ENCODE results near the gene MMP24OS.
"Not testable (repeated sequence)": the region's sequence is repeated elsewhere in the genome, so short reads cannot be mapped to it uniquely, and the experiment has no call there.

Gene MMP24OS

GRCh38 chr20:35315632-35316020, 37.7 kb upstream of the MMP24OS start:
- H4K8ac ChIP-seq (ENCODE audit: low read depth, low read length); H2AK5ac ChIP-seq (ENCODE audit: low read depth, low read length); H3K79me1 ChIP-seq (ENCODE audit: low read depth, low read length); H3K27ac ChIP-seq (replicated peaks; ENCODE audit: low read length); H2BK120ac ChIP-seq (ENCODE audit: low read depth, low read length); H3K23ac ChIP-seq (ENCODE audit: low read depth, low read length, poor library complexity); H3K36me3 ChIP-seq (replicated peaks in 1 of 2; ENCODE audit: control insufficient read depth in 2 of 2, insufficient read depth in 2 of 2, low read length in 2 of 2); H2BK12ac ChIP-seq (ENCODE audit: low read length); DNase-seq (ENCODE audit: low spot score); H3K4me2 ChIP-seq (ENCODE audit: insufficient read depth, low read length, poor library complexity, severe bottlenecking); H4K91ac ChIP-seq (ENCODE audit: low read depth, low read length, poor library complexity); H3K27me3 ChIP-seq (ENCODE audit: control insufficient read depth in 3 of 3, insufficient read depth in 3 of 3, low read depth in 1 of 3, low read length in 3 of 3); H3K9me3 ChIP-seq (replicated peaks in 1 of 2; ENCODE audit: control insufficient read depth in 2 of 2, insufficient read depth in 1 of 2, low read depth in 1 of 2, low read length in 2 of 2); H3K14ac ChIP-seq (ENCODE audit: low read length); H2BK5ac ChIP-seq (ENCODE audit: low read length); H3K18ac ChIP-seq (ENCODE audit: low read length); H2BK15ac ChIP-seq (ENCODE audit: low read length); H3K9ac ChIP-seq (ENCODE audit: low read depth, low read length, poor library complexity); H3K4ac ChIP-seq (ENCODE audit: low read length); H3K4me3 ChIP-seq (ENCODE audit: low read length in 2 of 2): not testable (repeated sequence)
- Histone ChIP-seq H3K4me1 (ENCODE audit: control insufficient read depth in 2 of 2, insufficient read depth in 1 of 2, low read depth in 1 of 2, low read length in 2 of 2) (peaks cover 3 to 14% of the 10 kb centered on the region in 2 donors), H2AFZ (ENCODE audit: low read length) (peak overlapping the region; percentile 22)
- no CpG with 5 or more reads among the region's 7 CpGs for WGBS, 2 donors (ENCODE audit: extremely low coverage in 2 of 2, insufficient read length in 2 of 2, insufficient replicate concordance in 1 of 2)

GRCh38 chr20:35314816-35315631, 37.1 kb upstream of the MMP24OS start:
- Histone ChIP-seq H3K9me3 (replicated peaks in 1 of 2; ENCODE audit: control insufficient read depth in 2 of 2, insufficient read depth in 1 of 2, low read depth in 1 of 2, low read length in 2 of 2) (no peaks in the 10 kb centered on the region), H3K23ac (ENCODE audit: low read depth, low read length, poor library complexity) (no peak overlapping the region), H3K9ac (ENCODE audit: low read depth, low read length, poor library complexity) (no peak overlapping the region), H2AFZ (ENCODE audit: low read length) (peak overlapping the region; percentile 22), H2BK12ac (ENCODE audit: low read length) (no peak overlapping the region), H2BK5ac (ENCODE audit: low read length) (no peak overlapping the region), H3K79me1 (ENCODE audit: low read depth, low read length) (no peaks in the 10 kb centered on the region), H3K4me2 (ENCODE audit: insufficient read depth, low read length, poor library complexity, severe bottlenecking) (no peak overlapping the region), H2BK15ac (ENCODE audit: low read length) (no peak overlapping the region), H3K36me3 (replicated peaks in 1 of 2; ENCODE audit: control insufficient read depth in 2 of 2, insufficient read depth in 2 of 2, low read length in 2 of 2) (peaks cover 0 to 4% of the 10 kb centered on the region in 2 donors), H3K4ac (ENCODE audit: low read length) (no peak overlapping the region), H3K14ac (ENCODE audit: low read length) (no peak overlapping the region), H4K8ac (ENCODE audit: low read depth, low read length) (no peak overlapping the region), H3K27me3 (ENCODE audit: control insufficient read depth in 3 of 3, insufficient read depth in 3 of 3, low read depth in 1 of 3, low read length in 3 of 3) (peaks cover 0 to 1% (median 0%) of the 10 kb centered on the region in 3 experiments), H4K91ac (ENCODE audit: low read depth, low read length, poor library complexity) (no peak overlapping the region), H2AK5ac (ENCODE audit: low read depth, low read length) (no peak overlapping the region), H3K18ac (ENCODE audit: low read length) (no peak overlapping the region), H2BK120ac (ENCODE audit: low read depth, low read length) (no peak overlapping the region), H3K4me3 (ENCODE audit: low read length in 2 of 2) (no peak overlapping the region), H3K4me1 (ENCODE audit: control insufficient read depth in 2 of 2, insufficient read depth in 1 of 2, low read depth in 1 of 2, low read length in 2 of 2) (peaks cover 3 to 9% of the 10 kb centered on the region in 2 donors), H3K27ac (replicated peaks; ENCODE audit: low read length) (no peak overlapping the region)
- no peak for DNase-seq (ENCODE audit: low spot score)
- no CpG with 5 or more reads among the region's 3 CpGs for WGBS, 2 donors (ENCODE audit: extremely low coverage in 2 of 2, insufficient read length in 2 of 2, insufficient replicate concordance in 1 of 2)

DNA sequence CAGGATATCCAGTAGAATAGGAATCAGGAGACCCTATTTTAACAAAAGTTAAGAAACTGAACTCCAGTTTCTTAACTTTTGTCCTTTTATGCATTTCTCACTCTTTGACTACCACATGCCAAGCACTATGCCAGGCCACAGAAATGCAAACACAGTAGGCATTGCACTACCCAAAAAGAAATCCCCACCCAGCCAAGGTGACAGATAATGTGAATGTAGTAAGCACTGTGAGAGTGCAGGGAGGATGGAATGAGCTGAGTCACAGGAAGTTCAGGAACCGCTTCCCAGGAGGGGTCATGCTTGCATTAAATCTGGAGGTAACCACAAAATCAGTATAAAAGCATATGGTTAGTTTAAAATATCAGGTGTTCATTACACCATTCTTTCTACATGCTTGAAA, 34.4 kb upstream of the MMP24OS start:
- no peak overlapping the region for H4K8ac ChIP-seq (ENCODE audit: low read depth, low read length)
- H3K9me3 ChIP-seq (replicated peaks in 1 of 2; ENCODE audit: control insufficient read depth in 2 of 2, insufficient read depth in 1 of 2, low read depth in 1 of 2, low read length in 2 of 2): no peaks in the 10 kb centered on the region
- H2AFZ ChIP-seq (ENCODE audit: low read length): no peak overlapping the region
- H3K9ac ChIP-seq (ENCODE audit: low read depth, low read length, poor library complexity): no peak overlapping the region
- no peak overlapping the region for H2BK5ac ChIP-seq (ENCODE audit: low read length)
- no peak overlapping the region for H3K14ac ChIP-seq (ENCODE audit: low read length)
- peaks cover 0 to 1% (median 0%) of the 10 kb centered on the region in 3 experiments for H3K27me3 ChIP-seq (ENCODE audit: control insufficient read depth in 3 of 3, insufficient read depth in 3 of 3, low read depth in 1 of 3, low read length in 3 of 3)
- no peak for DNase-seq (ENCODE audit: low spot score)
- H2AK5ac ChIP-seq (ENCODE audit: low read depth, low read length): no peak overlapping the region
- no peak overlapping the region for H3K18ac ChIP-seq (ENCODE audit: low read length)
- no peak overlapping the region for H3K4me3 ChIP-seq (ENCODE audit: low read length in 2 of 2)
- no peak overlapping the region for H2BK120ac ChIP-seq (ENCODE audit: low read depth, low read length)
- no peaks in the 10 kb centered on the region for H3K79me1 ChIP-seq (ENCODE audit: low read depth, low read length)
- peaks cover 3 to 5% of the 10 kb centered on the region in 2 donors for H3K4me1 ChIP-seq (ENCODE audit: control insufficient read depth in 2 of 2, insufficient read depth in 1 of 2, low read depth in 1 of 2, low read length in 2 of 2)
- no CpG with 5 or more reads among the region's 1 CpG for WGBS, 2 donors (ENCODE audit: extremely low coverage in 2 of 2, insufficient read length in 2 of 2, insufficient replicate concordance in 1 of 2)
- H2BK12ac ChIP-seq (ENCODE audit: low read length): no peak overlapping the region
- H3K27ac ChIP-seq (replicated peaks; ENCODE audit: low read length): no peak overlapping the region
- peaks cover 0 to 4% of the 10 kb centered on the region in 2 donors for H3K36me3 ChIP-seq (replicated peaks in 1 of 2; ENCODE audit: control insufficient read depth in 2 of 2, insufficient read depth in 2 of 2, low read length in 2 of 2)
- H4K91ac ChIP-seq (ENCODE audit: low read depth, low read length, poor library complexity): no peak overlapping the region
- H3K4ac ChIP-seq (ENCODE audit: low read length): no peak overlapping the region
- H3K4me2 ChIP-seq (ENCODE audit: insufficient read depth, low read length, poor library complexity, severe bottlenecking): no peak overlapping the region
- no peak overlapping the region for H3K23ac ChIP-seq (ENCODE audit: low read depth, low read length, poor library complexity)
- H2BK15ac ChIP-seq (ENCODE audit: low read length): no peak overlapping the region

DNA sequence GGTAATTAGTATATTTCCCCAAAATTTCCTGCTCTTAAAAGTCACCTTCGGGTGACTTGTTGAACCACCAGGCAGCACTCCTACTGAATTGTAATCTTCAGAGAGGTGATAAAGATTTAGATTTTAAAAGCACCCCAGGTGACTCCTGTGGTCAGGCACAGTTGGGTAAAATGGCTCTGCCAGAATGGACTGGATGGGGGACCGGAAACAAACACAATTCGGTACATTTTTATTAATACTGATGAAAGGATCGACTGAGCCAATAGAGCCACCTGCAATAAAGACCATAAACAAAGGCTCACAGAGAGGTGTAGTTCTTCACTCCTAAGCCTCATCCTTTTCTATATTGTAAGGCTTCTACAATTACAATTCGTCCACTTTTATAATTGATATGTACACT, 33.9 kb upstream of the MMP24OS start:
- H3K27ac ChIP-seq (replicated peaks; ENCODE audit: low read length): no peak overlapping the region
- no peak overlapping the region for H3K23ac ChIP-seq (ENCODE audit: low read depth, low read length, poor library complexity)
- H3K27me3 ChIP-seq (ENCODE audit: control insufficient read depth in 3 of 3, insufficient read depth in 3 of 3, low read depth in 1 of 3, low read length in 3 of 3): peaks cover 0 to 1% (median 0%) of the 10 kb centered on the region in 3 experiments

More for the DNA sequence above, 33.9 kb upstream of the MMP24OS start:
- no peaks in the 10 kb centered on the region for H3K9me3 ChIP-seq (replicated peaks in 1 of 2; ENCODE audit: control insufficient read depth in 2 of 2, insufficient read depth in 1 of 2, low read depth in 1 of 2, low read length in 2 of 2)
- no peak overlapping the region for H4K8ac ChIP-seq (ENCODE audit: low read depth, low read length)
- no peak overlapping the region for H3K4me2 ChIP-seq (ENCODE audit: insufficient read depth, low read length, poor library complexity, severe bottlenecking)
- peaks cover 0 to 4% of the 10 kb centered on the region in 2 donors for H3K36me3 ChIP-seq (replicated peaks in 1 of 2; ENCODE audit: control insufficient read depth in 2 of 2, insufficient read depth in 2 of 2, low read length in 2 of 2)
- no peak overlapping the region for H2BK12ac ChIP-seq (ENCODE audit: low read length)
- H3K4ac ChIP-seq (ENCODE audit: low read length): no peak overlapping the region
- H3K4me1 ChIP-seq (ENCODE audit: control insufficient read depth in 2 of 2, insufficient read depth in 1 of 2, low read depth in 1 of 2, low read length in 2 of 2): peaks cover 3 to 5% of the 10 kb centered on the region in 2 donors
- H3K9ac ChIP-seq (ENCODE audit: low read depth, low read length, poor library complexity): no peak overlapping the region
- H2AFZ ChIP-seq (ENCODE audit: low read length): no peak overlapping the region
- no peak overlapping the region for H2BK120ac ChIP-seq (ENCODE audit: low read depth, low read length)
- no peak overlapping the region for H4K91ac ChIP-seq (ENCODE audit: low read depth, low read length, poor library complexity)
- H2BK15ac ChIP-seq (ENCODE audit: low read length): no peak overlapping the region
- H2AK5ac ChIP-seq (ENCODE audit: low read depth, low read length): no peak overlapping the region
- no peaks in the 10 kb centered on the region for H3K79me1 ChIP-seq (ENCODE audit: low read depth, low read length)
- WGBS, 2 donors (ENCODE audit: extremely low coverage in 2 of 2, insufficient read length in 2 of 2, insufficient replicate concordance in 1 of 2): no CpG with 5 or more reads among the region's 5 CpGs
- H3K18ac ChIP-seq (ENCODE audit: low read length): no peak overlapping the region
- no peak for DNase-seq (ENCODE audit: low spot score)
- H2BK5ac ChIP-seq (ENCODE audit: low read length): no peak overlapping the region
- no peak overlapping the region for H3K14ac ChIP-seq (ENCODE audit: low read length)
- H3K4me3 ChIP-seq (ENCODE audit: low read length in 2 of 2): no peak overlapping the region

Measured in neuronal stem cell (in vitro differentiated cells).